Astrocyte of the cerebellum (primary cell): ENCODE results near the gene ARHGEF11.
A peak's percentile ranks its signal among the peaks of the same experiment; 100 is the strongest.

ENCODE experiments used
- DNase-seq: peaks from one replicate; pipeline ENCODE4 v3.0.0-alpha.2; 2011; ENCODE audit warnings: low read depth
- H3K4me3 ChIP-seq: 2 replicates; pipeline ENCODE4 v1.5.1; 2011; ENCODE audit warnings: mild to moderate bottlenecking, low read depth, low read length, moderate library complexity
- in situ Hi-C: cut with HindIII; loops from 2 replicates; pipeline ENCODE4 v1.10.0; 2017; ENCODE audit warnings: low sequenced_read_pairs
- TF ChIP-seq, protein P1 (sequence below): IDR thresholded peaks from 2 replicates; pipeline ENCODE4 v1.5.1; 2012; ENCODE audit warnings: low read length, low read depth, moderate library complexity, mild to moderate bottlenecking; ENCODE audit errors: missing control alignments

Gene ARHGEF11

DNA sequence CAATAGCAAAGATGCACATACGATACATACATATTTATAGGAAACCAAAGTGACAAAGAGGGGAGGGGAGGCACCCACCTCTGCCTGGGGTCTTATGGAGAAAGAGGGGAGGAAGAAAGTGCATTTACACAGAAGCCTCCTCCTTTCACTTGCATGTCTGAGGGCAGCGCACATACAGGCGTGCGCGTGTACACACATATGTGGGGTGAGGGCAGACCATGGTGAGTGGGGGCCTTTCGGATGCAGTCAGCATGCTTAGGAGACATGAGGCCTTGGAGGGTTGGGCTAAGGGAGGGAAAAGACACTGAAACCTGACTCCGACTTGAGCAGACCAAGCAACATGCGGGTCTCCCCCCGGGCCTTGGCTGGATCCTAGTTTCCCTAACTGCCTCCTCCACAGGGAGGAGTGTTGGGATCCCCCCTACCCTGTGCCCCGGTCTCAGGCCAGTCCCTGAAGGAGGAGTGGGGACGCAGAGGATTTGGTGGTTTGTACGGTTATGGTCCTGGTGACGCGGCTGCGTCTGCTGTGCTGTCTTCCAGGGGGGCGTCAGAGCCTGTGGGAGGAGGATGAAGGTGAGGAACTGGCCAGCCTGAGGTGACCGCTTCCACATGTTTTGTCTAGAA is 109.9 kb downstream of the ARHGEF11 start:
- TF ChIP-seq, protein P1, sequence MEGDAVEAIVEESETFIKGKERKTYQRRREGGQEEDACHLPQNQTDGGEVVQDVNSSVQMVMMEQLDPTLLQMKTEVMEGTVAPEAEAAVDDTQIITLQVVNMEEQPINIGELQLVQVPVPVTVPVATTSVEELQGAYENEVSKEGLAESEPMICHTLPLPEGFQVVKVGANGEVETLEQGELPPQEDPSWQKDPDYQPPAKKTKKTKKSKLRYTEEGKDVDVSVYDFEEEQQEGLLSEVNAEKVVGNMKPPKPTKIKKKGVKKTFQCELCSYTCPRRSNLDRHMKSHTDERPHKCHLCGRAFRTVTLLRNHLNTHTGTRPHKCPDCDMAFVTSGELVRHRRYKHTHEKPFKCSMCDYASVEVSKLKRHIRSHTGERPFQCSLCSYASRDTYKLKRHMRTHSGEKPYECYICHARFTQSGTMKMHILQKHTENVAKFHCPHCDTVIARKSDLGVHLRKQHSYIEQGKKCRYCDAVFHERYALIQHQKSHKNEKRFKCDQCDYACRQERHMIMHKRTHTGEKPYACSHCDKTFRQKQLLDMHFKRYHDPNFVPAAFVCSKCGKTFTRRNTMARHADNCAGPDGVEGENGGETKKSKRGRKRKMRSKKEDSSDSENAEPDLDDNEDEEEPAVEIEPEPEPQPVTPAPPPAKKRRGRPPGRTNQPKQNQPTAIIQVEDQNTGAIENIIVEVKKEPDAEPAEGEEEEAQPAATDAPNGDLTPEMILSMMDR = no peak
- H3K4me3 ChIP-seq = no peak overlapping the region
- in situ Hi-C loops = no loop called here
- no peak for DNase-seq

- DNase-seq = no peak
- TF ChIP-seq, protein P1 = no peak
- in situ Hi-C loops = no loop called here
- H3K4me3 ChIP-seq = no peak overlapping the region
Observed at GRCh38 chr1:156933136-156933535, 112.4 kb downstream of the ARHGEF11 start.

DNA sequence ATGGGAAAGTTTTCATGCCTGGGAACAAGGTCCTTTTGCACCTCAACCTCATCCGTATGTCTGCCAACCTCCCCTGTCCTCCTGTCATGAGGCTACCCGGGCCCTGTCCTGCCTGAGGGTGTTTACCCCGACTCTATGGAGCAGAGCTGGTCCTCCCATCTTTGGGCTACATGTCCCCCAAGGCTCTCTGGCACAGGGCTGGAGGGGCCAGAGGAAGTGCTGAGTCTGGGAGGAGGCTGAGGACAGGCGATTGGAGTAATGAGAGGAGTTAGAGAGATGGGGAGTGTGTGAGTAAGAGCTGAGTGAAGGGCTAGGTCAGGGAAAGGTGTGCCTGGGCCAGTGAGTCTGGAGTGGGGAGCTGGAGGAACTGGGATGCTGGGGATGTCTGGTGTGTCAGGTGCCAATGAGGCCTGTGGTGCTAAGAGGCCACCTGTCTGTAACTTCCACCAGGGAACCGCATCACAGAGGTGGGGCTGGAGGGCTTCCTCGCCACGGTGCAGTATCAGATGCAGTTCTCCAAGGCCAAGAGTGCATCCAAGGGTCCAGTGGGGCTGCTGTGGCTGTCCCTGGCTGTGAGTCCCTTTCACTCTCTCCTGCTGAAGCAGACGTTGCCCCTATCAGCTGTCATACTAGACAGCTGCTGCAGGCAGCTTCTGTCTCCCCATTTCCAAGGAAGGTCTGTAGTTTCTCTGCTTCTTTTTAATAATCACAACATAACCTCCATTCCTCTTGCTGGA is 113.4 kb downstream of the ARHGEF11 start:
- DNase-seq = no peak
- in situ Hi-C loops = no loop called here
- H3K4me3 ChIP-seq = no peak overlapping the region
- TF ChIP-seq, protein P1 = no peak

GRCh38 chr1:156931211-156931952 is 114.2 kb downstream of the ARHGEF11 start:
- no peak overlapping the region for H3K4me3 ChIP-seq
- peak; percentile 22 for DNase-seq
- in situ Hi-C loops = no loop called here
- TF ChIP-seq, protein P1 = no peak

DNA sequence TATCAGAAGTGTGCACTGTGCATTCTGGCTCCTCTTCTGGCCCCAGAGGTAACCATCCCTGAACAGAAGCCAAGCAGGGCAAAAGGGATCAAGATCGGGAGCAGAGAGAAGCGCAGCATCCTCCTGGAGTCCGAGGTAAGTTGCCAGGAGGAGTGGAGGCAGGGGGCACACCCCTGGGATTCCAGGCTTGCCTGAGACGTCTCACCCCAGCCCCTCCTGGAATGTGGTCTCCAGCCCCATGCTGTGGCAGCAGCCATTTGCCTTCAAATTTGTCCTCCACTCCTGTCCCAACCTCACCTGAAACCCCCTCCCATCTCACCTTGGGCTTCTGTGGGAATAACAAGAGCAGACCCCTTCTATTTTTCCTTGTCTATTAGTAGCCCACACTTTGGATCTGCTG is 115.1 kb downstream of the ARHGEF11 start:
- in situ Hi-C loops = no loop called here
- H3K4me3 ChIP-seq = no peak overlapping the region
- TF ChIP-seq, protein P1 = no peak
- no peak for DNase-seq

GRCh38 chr1:156929596-156930238 is 115.8 kb downstream of the ARHGEF11 start:
- no peak for DNase-seq
- TF ChIP-seq, protein P1 = no peak
- no peak overlapping the region for H3K4me3 ChIP-seq
- in situ Hi-C loops = no loop called here
